K562 (cell line): ENCODE results near the gene INPP5E. TPM values are rescaled to one million over a fixed set of nuclear protein-coding genes. Genes with fewer than 3 reads are reported as not detected.

Experiments
- ATAC-seq: fragments of 200-7000 bp; cut with Tn5 transposase; 3 replicates; pipeline ENCODE4 v1.9.1; 2020; ENCODE audit warnings: moderate library complexity
- BruUV-seq: library from RNA; stranded (reverse); fragments of 400-500 nt; replicated peaks from 2 replicates; lab custom pipeline; 2021; lab: Mats Ljungman, UMichigan
- CTCF ChIA-PET: fragments of 300-600 bp; formaldehyde crosslinking; extraction: SDS; loops from one replicate; lab custom pipeline; 2021; ENCODE audit warnings: low intra/inter-chr PET ratio; lab: Yijun Ruan, JAX
- POLR2A ChIA-PET: fragments of 300-600, 350-650 bp; sonication (Branson Sonifier 250); formaldehyde crosslinking; extraction: SDS; loops from one replicate; lab custom pipeline; 2021; ENCODE audit warnings: antibody characterized with exemption, inconsistent platforms; lab: Yijun Ruan, JAX
- DNase-seq, 4 experiments: peaks; one replicate each; pipeline versions ENCODE4 v3.0.0 to v3.0.0-alpha.2; 2011 to 2018; ENCODE audit warnings: low spot score in 3 of 4, mixed read lengths in 3 of 4; ENCODE audit errors: extremely low read depth in 1 of 4
- FAIRE-seq: peaks from 2 replicates; lab custom pipeline; 2011; peaks lifted over from hg19 to GRCh38; lab: Jason Lieb, UNC
- H2AFZ ChIP-seq: 2 replicates; pipeline ENCODE4 v1.6.0; 2011; ENCODE audit warnings: low read depth, low read length, control low read depth, inconsistent platforms
- H3K27ac ChIP-seq: fragments of 200-600 bp; 3 replicates; pipeline ENCODE4 v1.8.0; 2011; ENCODE audit warnings: low read depth, mild to moderate bottlenecking, control low read depth, inconsistent platforms, low read length, moderate library complexity, mixed read lengths; ENCODE audit errors: extremely low read depth
- H3K27me3 ChIP-seq, 2 experiments: fragments of 300-600 bp in 1 of 2; 2 replicates in 1 of 2; 3 replicates in 1 of 2; pipeline versions ENCODE4 v1.6.0 to v1.8.0; 2011; ENCODE audit warnings: inconsistent platforms in 2 of 2, low read length in 2 of 2, mild to moderate bottlenecking in 1 of 2, mixed read lengths in 1 of 2, moderate library complexity in 1 of 2; ENCODE audit not compliant: control insufficient read depth in 2 of 2, insufficient read depth in 2 of 2
- H3K36me3 ChIP-seq: fragments of 300-600 bp; 3 replicates; pipeline ENCODE4 v1.8.0; 2011; ENCODE audit warnings: mild to moderate bottlenecking, low read length, inconsistent platforms; ENCODE audit not compliant: control insufficient read depth, insufficient read depth
- H3K4me1 ChIP-seq, 2 experiments: fragments of 200-600 bp in 1 of 2; replicated peaks in 1 of 2; 2 replicates in 1 of 2; 3 replicates in 1 of 2; pipeline versions ENCODE4 v1.5.1 to v1.8.0; 2011; ENCODE audit warnings: inconsistent platforms in 2 of 2, low read length in 2 of 2, mild to moderate bottlenecking in 1 of 2, mixed read lengths in 1 of 2, moderate library complexity in 1 of 2; ENCODE audit not compliant: control insufficient read depth in 2 of 2, insufficient read depth in 2 of 2
- H3K4me2 ChIP-seq: 2 replicates; pipeline ENCODE4 v1.6.1; 2011; ENCODE audit warnings: low read length, control low read depth, inconsistent platforms, mixed read lengths; ENCODE audit not compliant: insufficient read depth
- H3K4me3 ChIP-seq: fragments of 200-600 bp; sonication (generic), shearing (Covaris generic); 2 replicates; pipeline ENCODE4 v1.5.1; 2016; ENCODE audit warnings: control low read depth, inconsistent platforms
- H3K79me2 ChIP-seq: fragments of 200-600 bp; 3 replicates; pipeline ENCODE4 v1.8.0; 2011; ENCODE audit warnings: low read length, inconsistent platforms; ENCODE audit not compliant: control insufficient read depth, insufficient read depth
- H3K9ac ChIP-seq, 2 experiments: 2 replicates each; pipeline versions ENCODE4 v1.6.0 to v1.6.1; 2011; ENCODE audit warnings: low read depth in 2 of 2, low read length in 2 of 2, control low read depth in 1 of 2, inconsistent platforms in 1 of 2, mild to moderate bottlenecking in 1 of 2, mixed read lengths in 1 of 2; ENCODE audit not compliant: insufficient read depth in 1 of 2
- H3K9me1 ChIP-seq: one replicate; pipeline ENCODE4 v1.6.0; 2011; ENCODE audit warnings: inconsistent platforms, mild to moderate bottlenecking, low read length, moderate library complexity; ENCODE audit not compliant: control insufficient read depth, insufficient read depth
- H3K9me3 ChIP-seq: replicated peaks from 2 replicates; pipeline ENCODE4 v1.5.1; 2011; ENCODE audit warnings: low read depth, low read length, inconsistent platforms; ENCODE audit not compliant: control insufficient read depth, insufficient read depth
- H4K20me1 ChIP-seq: replicated peaks from 2 replicates; pipeline ENCODE4 v1.6.1; 2011; ENCODE audit warnings: low read length, inconsistent platforms, mixed read lengths; ENCODE audit not compliant: control insufficient read depth, insufficient read depth
- C11orf30 ChIP-seq: fragments of 450-650 bp; IDR thresholded peaks from 2 replicates; pipeline ENCODE4 v1.6.1; 2016; ENCODE audit warnings: low read depth, mild to moderate bottlenecking
- E2F5 ChIP-seq: sonication (generic); formaldehyde crosslinking; IDR thresholded peaks from 2 replicates; pipeline ENCODE4 v1.8.0; 2022; ENCODE audit warnings: mild to moderate bottlenecking, missing genetic modification reagents
- HES1 ChIP-seq: fragments of 450-650 bp; IDR thresholded peaks from 2 replicates; pipeline ENCODE4 v1.6.1; 2016; ENCODE audit warnings: low read depth, mild to moderate bottlenecking, moderate library complexity
- MAFG ChIP-seq: fragments of 450-650 bp; conservative IDR thresholded peaks from 2 replicates; pipeline ENCODE4 v1.6.1; 2016; ENCODE audit warnings: missing genetic modification characterization, missing compliant biosample characterization
- MAFK ChIP-seq: IDR thresholded peaks from 2 replicates; pipeline ENCODE4 v1.6.1; 2011; ENCODE audit warnings: low read length, improper control_type of control experiment
- MAZ ChIP-seq, 2 experiments: fragments of 450-650 bp in 1 of 2; sonication (generic) in 1 of 2; formaldehyde crosslinking; IDR thresholded peaks in 1 of 2; conservative IDR thresholded peaks in 1 of 2; 2 replicates each; pipeline versions ENCODE4 v1.4.0 to v1.5.0; 2020; ENCODE audit warnings: mild to moderate bottlenecking in 1 of 2, missing genetic modification reagents in 1 of 2
- POLR2G ChIP-seq: fragments of 200-400 bp; formaldehyde crosslinking; IDR thresholded peaks from 2 replicates; pipeline ENCODE4 v1.6.1; 2017; ENCODE audit warnings: low read depth, mild to moderate bottlenecking, antibody characterized with exemption, low read length, moderate library complexity
- RBFOX2 ChIP-seq: fragments of 200-400 bp; formaldehyde crosslinking; IDR thresholded peaks from 2 replicates; pipeline ENCODE4 v1.6.1; 2017; ENCODE audit warnings: low read depth, mild to moderate bottlenecking, low read length, moderate library complexity
- SP2 ChIP-seq: IDR thresholded peaks from 2 replicates; pipeline ENCODE4 v1.6.1; 2011; ENCODE audit warnings: mild to moderate bottlenecking, low read depth, low read length, moderate library complexity; ENCODE audit not compliant: poor library complexity, severe bottlenecking; ENCODE audit errors: extremely low read depth
- ZNF253 ChIP-seq: fragments of 250-450 bp; sonication (Bioruptor Pico); conservative IDR thresholded peaks from 2 replicates; pipeline ENCODE4 v1.6.1; 2021; ENCODE audit warnings: mild to moderate bottlenecking
- ZNF274 ChIP-seq: IDR thresholded peaks from 2 replicates; pipeline ENCODE4 v1.6.1; 2011; ENCODE audit warnings: low read depth, mild to moderate bottlenecking, low read length, moderate library complexity, borderline replicate concordance
- ZNF316 ChIP-seq: fragments of 450-650 bp; IDR thresholded peaks from 2 replicates; pipeline ENCODE4 v1.6.1; 2016
- ZNF57 ChIP-seq: fragments of 450-650 bp; formaldehyde crosslinking; IDR thresholded peaks from 2 replicates; pipeline ENCODE4 v1.4.0; 2020; ENCODE audit warnings: mild to moderate bottlenecking, moderate library complexity
- whole genome bisulfite sequencing: fragments of 100-300 bp; shearing (Covaris generic); methylation state at CpG from one replicate; pipeline ENCODE4 v1.1.6; 2016; ENCODE audit warnings: low coverage, mixed read lengths; ENCODE audit not compliant: insufficient coverage; ENCODE audit errors: missing lambda C conversion rate; 5-methylcytosine and 5-hydroxymethylcytosine counted together
- in situ Hi-C: fragments of 300-500 bp; cut with MboI; formaldehyde crosslinking; loops from 4 replicates; pipeline ENCODE4 v1.15.0; 2018; ENCODE audit warnings: inconsistent platforms, mixed read lengths
- intact Hi-C: fragments of 100-400 bp; cut with micrococcal nuclease; formaldehyde crosslinking; loops from 2 replicates; pipeline ENCODE4 v1.14.2; 2022
- polyA plus RNA-seq, 8 experiments: library from polyadenylated mRNA; depleted of rRNA in 4 of 8; stranded (reverse) in 5 of 8; unstranded in 3 of 8; fragments of >200 nt; fragmentation: Nextera tagmentation in 2 of 8; fragmentation: Illumina TruSeq in 1 of 8; extraction: Ambion mirVana in 2 of 8; extraction: Trizol in 1 of 8; gene quantifications; 2 replicates each; pipeline versions ENCODE4 v1.2.1 to v1.2.3, GENCODE V29; 2011 to 2014; ENCODE audit warnings: inconsistent platforms in 1 of 8, missing spikeins in 1 of 8
- total RNA-seq, 7 experiments: library from RNA; depleted of rRNA in 6 of 7; stranded (reverse); fragments of >200 nt in 6 of 7; fragmentation: Illumina TruSeq in 2 of 7; extraction: Trizol in 2 of 7; gene quantifications; 2 replicates each; pipeline versions ENCODE4 v1.2.1 to v1.2.3, GENCODE V29; 2011 to 2021; ENCODE audit warnings: low replicate concordance in 1 of 7

INPP5E gene
- total and polyA plus RNA-seq, 9 of the 15 experiments (the other 6 are each of a cell fraction or from before 2014, with no cell fraction given): 0.38 to 17.4 (median 4.9) TPM

GRCh38 chr9:136457326-136457725 is 17.7 kb upstream of the INPP5E start:
- in situ Hi-C loops (no loop called here), intact Hi-C loops (no loop called here)
- ChIA-PET POLR2A (interaction anchor here (0.6 to 2.1 kb wide), 7 partner anchors 8 to 379 kb away, joined by 4 to 7 read pairs (median 5); no protein-coding TSS in a partner anchor), CTCF (no interaction called here)
- Histone ChIP-seq H3K79me2 (no peaks in the 10 kb centered on the region), H3K9me3 (no peaks in the 10 kb centered on the region), H3K27ac (no peak overlapping the region), H3K4me2 (no peak overlapping the region), H3K9me1 (no peaks in the 10 kb centered on the region), H3K9ac (no peak overlapping the region), H3K27me3 (no peaks in the 10 kb centered on the region), H2AFZ (no peak overlapping the region), H3K4me3 (no peak overlapping the region), H3K36me3 (peaks cover 85% of the 10 kb centered on the region), H4K20me1 (no peaks in the 10 kb centered on the region), H3K4me1 (0 out of 5 replicates have a peak, but pooled peaks cover 0 to 3% of the 10 kb centered on the region in 2 experiments)
- no peak for ATAC-seq
- BruUV-seq: no TSS peak
- TF ChIP-seq ZNF253 (CRISPR knock-in tag) (no peak), POLR2G (peak; percentile 54), RBFOX2 (peak; percentile 33; the same call in 1 of the 2 replicates)
- WGBS: 96% methylated on average over 17 of the region's 24 CpGs
- no peak for DNase-seq
- FAIRE-seq: no peak

- intact Hi-C loops: no loop called here
- Histone ChIP-seq H4K20me1 (no peaks in the 10 kb centered on the region), H3K27ac (no peak overlapping the region), H3K4me2 (no peak overlapping the region), H3K4me1 (0 out of 5 replicates have a peak, but pooled peaks cover 0 to 3% of the 10 kb centered on the region in 2 experiments), H3K27me3 (no peaks in the 10 kb centered on the region), H3K9me1 (no peaks in the 10 kb centered on the region), H3K36me3 (peaks cover 86% of the 10 kb centered on the region), H3K4me3 (no peak overlapping the region), H3K9ac (no peak overlapping the region), H3K9me3 (no peaks in the 10 kb centered on the region), H3K79me2 (no peaks in the 10 kb centered on the region), H2AFZ (no peak overlapping the region)
- in situ Hi-C loops: no loop called here
- ChIA-PET POLR2A (interaction anchor here (0.6 to 2.9 kb wide), 3 partner anchors 14 to 114 kb away, joined by 3 to 8 read pairs (median 5); no protein-coding TSS in a partner anchor), CTCF (no interaction called here)
- ATAC-seq: no peak
- WGBS: 81% methylated on average over 8 of the region's 9 CpGs
- DNase-seq: no peak
- no TSS peak for BruUV-seq
- FAIRE-seq: no peak
- peak; percentile 44; the same call in 1 of the 2 replicates for TF ChIP-seq MAFK
- TF ChIP-seq MAZ (CRISPR knock-in tag; conservative IDR thresholded peaks at IDR 0.05 in 1 of 2, IDR thresholded peaks at IDR 0.05 in 1 of 2): no peak
- TF ChIP-seq ZNF274: no peak
- 0 out of 2 replicates have a peak, but pooled peaks have one; percentile 15 for TF ChIP-seq MAFG (tag)
- no peak for TF ChIP-seq SP2
- no peak for TF ChIP-seq E2F5 (CRISPR knock-in tag)
- peak; percentile 60 for TF ChIP-seq C11orf30
- TF ChIP-seq ZNF316: peak; percentile 63; the same call in 1 of the 2 replicates
- no peak for TF ChIP-seq HES1
- no peak for TF ChIP-seq ZNF57
These were observed 16.6 kb upstream of the INPP5E start for GRCh38 chr9:136456258-136456657.
